Vagina (tissue), 2 donors: ENCODE data around the gene ARID5B.

Experiments used
- CTCF ChIP-seq, 3 experiments: fragments of 450-650 bp in 2 of 3; fragments of 200-600 bp in 1 of 3; sonication (generic) in 1 of 3; IDR thresholded peaks; one replicate each; pipeline ENCODE4 v1.5.1; 2017 to 2019; ENCODE audit warnings: antibody characterized with exemption in 3 of 3, mild to moderate bottlenecking in 2 of 3, moderate library complexity in 2 of 3
- POLR2A ChIP-seq, 2 donors: fragments of 450-650 bp; IDR thresholded peaks; one replicate each; pipeline ENCODE4 v1.6.1; 2017; ENCODE audit warnings: antibody characterized with exemption in 2 of 2, mild to moderate bottlenecking in 2 of 2, moderate library complexity in 2 of 2
- POLR2AphosphoS5 ChIP-seq, 2 donors: sonication (generic); formaldehyde crosslinking; IDR thresholded peaks; one replicate each; pipeline ENCODE4 v1.9.0; 2017; ENCODE audit warnings: antibody characterized with exemption in 2 of 2, mild to moderate bottlenecking in 2 of 2, low read depth in 1 of 2; ENCODE audit not compliant: insufficient read depth in 1 of 2

GRCh38 chr10:62058476-62058875 lies 157.0 kb downstream of the ARID5B start:
- TF ChIP-seq CTCF (IDR thresholded peaks at IDR 0.05): no peak
- no peak for TF ChIP-seq POLR2A (IDR thresholded peaks at IDR 0.05)
- no peak for TF ChIP-seq POLR2AphosphoS5 (IDR thresholded peaks at IDR 0.05; ENCODE audit: insufficient read depth in 1 of 2, low read depth in 1 of 2)
